NCI-H2171 treated with DMSO at 0.1 percent for 48 hours (cell line): ENCODE data around the gene SASH1.

ENCODE experiments used
- DNase-seq: peaks from one replicate; lab custom pipeline; 2025; lab: John Stamatoyannopoulos, UW

SASH1 gene

DNA sequence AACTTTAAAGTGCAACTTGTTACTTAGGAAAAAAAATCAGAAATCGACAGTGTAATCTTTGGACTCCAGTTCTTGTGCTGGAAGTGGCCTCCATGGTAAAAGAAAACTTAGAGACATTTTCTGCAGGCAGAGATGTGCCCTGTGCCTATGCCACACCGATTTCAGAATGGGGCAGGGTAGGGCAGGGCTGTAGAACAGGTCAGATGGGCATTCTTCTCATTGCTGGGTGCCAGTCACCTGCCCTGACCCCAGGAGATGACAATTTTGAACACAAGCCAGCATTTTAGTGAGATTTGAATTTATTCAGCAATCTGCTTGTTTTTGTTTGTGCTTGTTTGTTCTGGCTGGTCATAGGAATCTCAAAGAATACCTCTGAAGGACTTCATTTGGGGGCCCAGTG lies 63.3 kb downstream of the SASH1 start:
- no peak for DNase-seq

DNA sequence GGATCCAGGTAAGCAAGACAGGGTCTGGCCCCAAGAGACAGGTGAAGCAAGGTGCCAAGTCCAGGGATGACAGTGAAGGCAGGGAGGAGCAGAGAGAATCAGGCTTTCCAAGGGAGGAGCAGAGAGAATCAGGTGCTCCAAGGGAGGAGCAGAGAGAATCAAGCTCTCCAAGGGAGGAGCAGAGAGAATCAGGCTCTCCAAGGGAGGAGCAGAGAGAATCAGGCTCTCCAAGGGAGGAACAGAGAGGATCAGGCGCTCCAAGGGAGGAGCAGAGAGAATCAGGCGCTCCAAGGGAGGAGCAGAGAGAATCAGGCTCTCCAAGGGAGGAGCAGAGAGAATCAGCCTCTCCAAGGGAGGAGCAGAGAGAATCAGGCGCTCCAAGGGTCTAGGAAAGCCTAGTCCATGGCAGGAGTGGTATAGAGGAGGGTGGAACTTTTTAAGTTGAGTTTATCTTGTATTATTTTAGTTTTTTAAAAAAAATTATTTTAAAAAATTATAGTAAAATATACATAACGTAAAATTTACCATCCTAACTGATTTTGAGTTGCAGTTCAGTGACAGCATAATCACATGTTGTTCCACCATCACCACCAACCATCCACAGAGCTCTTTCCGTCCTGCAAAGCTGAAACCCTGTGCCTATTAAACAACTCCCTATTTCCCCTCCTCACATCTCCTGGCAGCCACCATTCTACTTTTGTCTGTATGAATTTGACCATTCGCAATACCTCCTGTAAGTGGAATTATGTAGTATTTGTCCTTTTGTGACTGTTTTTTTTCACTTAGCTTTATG lies 64.1 kb downstream of the SASH1 start:
- no peak for DNase-seq

DNA sequence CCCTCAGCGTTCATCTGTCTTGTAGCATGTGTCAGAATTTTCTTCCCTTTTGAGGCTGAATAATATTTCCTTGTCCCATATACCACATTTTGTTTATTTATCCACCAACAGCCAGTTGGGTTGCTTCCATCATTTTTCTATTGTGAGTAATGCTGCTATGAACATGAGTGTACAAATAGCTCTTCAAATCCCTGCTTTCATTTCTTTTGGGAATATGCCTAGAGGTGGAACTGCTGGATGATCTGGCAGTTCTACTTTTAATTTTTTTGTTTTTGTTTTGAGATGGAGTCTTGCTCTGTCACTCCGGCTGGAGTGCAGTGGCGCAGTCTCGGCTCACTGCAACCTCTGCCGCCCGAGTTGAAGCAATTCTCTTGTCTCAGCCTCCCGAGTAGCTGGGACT lies 64.7 kb downstream of the SASH1 start:
- DNase-seq, result no peak

DNA sequence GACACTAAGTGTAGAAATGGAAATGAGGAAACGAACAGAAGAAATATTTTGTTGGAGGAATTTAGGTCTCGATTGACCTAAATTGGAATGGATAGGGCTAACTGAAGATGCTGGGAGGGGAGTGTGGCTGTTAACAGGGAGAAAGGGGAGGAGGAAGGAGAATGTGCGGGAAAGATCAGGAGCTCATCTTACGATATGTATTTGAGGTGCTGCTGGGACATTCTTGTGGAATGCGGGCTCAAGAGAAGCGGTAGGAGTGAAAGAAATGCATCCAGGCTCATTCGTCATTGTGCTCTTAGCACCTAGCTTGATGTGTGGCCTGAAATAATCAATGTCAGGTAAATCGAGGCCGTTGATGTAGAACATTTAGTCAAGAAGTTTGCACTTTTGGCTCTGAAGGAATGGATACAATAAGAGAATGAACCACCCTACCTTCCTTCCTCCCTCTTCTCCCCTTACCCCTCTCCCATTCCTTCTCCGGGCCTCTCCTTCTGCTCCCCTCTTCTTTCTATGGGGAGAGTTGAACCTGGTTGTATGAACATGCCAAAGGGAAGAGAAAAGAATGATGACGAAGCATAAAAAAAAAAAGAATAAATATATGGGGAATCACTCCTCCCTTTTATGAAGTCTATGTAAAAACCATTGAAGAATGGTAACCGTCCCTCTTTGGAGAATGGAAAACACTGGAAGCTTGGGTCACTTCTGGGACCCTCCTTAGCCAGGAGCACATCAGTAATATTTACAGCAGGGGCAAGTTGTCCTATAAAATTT lies 70.9 kb downstream of the SASH1 start:
- no peak for DNase-seq

DNA sequence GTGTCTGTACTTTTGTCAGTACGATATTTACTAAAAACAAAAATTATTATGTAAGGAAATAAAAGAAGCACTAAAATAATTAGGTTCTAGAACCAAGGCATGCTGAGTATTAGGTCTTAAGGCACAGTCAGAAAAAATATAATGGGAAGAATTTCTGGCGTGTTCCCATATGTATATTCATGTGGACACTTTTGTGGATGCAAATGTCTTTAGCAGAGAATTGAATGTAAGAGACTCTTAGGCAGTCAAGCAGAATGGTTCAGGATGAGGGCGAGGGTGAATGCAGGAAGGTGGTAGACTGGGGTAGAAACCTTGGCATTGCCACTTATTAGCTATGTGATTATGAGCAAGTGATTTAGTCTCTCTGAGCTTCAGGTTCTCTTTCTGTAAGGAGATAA lies 71.5 kb downstream of the SASH1 start:
- no peak for DNase-seq

DNA sequence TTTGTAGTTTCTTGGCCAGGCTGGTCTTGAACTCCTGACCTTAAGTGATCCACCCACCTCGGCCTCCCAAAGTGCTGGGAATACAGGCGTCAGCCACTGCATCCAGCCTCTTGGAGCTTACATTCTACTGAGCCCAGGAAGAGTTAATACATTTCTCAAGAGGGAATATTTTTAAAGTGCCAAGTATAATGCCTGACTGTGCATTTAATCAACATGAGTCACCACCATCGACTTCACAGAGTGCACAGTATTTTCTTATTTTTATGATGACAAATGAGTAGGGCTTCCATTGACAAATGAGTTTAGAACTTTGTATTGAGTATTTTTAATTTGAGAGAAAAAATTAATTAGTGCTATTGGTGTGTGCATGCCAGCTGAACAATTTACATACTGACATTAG lies 72.2 kb downstream of the SASH1 start:
- DNase-seq, result no peak

DNA sequence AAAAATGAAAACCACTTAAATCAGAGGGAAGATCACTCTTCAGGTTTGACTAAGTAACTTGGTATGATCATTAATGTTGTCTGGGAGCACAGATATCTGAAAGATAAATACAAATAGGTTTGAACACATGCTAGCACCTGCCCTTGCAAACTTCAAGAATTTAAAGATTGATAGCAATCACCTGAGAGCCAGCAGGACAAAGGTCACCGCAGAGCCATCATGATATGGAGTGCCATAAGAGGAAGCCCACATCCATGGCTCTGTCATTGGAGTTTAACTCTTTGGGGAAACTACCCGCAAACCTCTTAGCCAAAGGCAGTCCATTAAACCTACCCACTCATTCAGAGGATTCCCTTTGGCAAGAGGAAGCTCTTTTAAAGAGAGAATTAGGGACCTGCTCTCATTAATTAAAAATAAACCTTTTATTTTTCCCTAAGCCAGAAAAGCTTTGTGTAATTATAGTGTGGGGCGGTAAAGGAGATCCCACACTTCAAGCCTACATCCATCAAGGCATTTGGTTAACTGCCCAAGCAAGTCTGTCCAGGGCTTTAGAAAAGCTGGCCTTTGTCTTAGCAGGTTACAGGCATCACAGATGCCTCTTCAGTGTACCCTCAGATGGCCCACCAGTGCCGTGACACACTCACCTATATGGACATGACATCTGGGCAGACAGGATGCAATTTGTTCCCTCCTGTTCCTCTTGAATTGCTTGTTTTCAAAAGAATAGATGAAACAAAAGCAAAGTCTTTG lies 73.0 kb downstream of the SASH1 start:
- DNase-seq, result no peak

DNA sequence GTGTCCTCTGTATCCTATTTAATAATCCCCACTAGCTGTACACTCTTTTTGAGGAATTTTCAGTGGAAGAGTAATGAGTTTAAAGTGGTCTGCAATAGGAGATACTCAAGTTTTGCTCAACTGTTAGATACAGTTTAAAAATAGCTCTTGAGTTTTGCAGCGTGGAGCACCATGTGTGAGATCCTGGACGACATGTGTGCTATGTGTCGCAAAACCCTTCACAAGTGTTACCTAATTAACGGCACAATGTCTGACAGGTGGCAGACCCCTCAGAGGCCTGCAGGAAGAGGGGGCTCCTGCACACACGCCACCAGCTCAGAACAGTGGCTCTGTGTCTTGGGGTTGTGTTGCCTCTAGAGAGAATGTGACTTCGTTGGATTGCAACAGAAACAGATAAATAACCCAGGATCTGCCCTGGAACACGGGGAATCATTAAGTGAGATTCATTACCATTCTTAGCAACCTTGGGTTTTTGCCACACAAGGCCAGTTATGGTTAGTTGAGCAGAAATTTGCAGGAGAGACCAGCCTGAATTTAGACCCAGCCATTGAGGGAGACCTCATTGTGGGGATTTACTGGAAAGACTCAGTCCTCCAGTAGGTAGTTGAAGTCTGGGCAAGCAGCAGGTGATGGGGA lies 73.8 kb downstream of the SASH1 start:
- peak; percentile 84 for DNase-seq

DNA sequence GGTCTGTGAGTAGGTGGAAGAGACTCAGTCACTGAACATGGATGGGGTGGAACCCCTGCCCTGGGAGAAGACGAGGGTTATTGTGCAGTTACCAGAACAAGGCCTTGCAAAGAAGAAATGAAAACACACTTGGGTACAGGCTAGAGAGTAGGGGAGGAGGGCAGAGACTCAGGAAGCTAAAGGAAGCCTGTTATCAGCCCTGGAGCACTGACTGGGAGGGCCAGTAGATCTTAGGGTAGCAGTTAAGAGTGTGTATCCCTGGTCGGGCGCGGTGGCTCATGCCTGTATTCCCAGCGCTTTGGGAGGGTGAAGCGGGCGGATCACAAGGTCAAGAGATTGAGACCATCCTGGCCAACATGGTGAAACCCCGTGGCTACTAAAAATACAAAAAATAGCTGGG lies 74.4 kb downstream of the SASH1 start:
- DNase-seq, result no peak

DNA sequence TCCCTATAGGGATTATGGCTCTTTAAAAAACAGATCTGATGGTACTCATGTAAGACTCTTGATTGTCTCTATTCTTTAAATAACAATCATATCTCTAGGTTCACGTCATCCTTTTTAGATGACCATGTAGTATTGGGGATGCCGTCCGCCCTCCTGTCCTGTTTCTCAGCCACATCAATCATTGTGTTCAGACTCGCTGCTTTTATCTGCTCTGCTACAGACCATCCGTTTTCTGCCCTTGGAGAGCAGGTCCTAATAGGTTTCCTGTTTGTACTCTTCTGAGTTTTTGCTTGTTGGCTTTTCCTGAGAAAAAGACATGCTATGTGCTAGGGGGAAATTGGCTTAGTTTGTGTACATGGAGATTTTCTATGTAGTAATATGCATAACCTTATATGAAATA lies 76.8 kb downstream of the SASH1 start:
- no peak for DNase-seq

DNA sequence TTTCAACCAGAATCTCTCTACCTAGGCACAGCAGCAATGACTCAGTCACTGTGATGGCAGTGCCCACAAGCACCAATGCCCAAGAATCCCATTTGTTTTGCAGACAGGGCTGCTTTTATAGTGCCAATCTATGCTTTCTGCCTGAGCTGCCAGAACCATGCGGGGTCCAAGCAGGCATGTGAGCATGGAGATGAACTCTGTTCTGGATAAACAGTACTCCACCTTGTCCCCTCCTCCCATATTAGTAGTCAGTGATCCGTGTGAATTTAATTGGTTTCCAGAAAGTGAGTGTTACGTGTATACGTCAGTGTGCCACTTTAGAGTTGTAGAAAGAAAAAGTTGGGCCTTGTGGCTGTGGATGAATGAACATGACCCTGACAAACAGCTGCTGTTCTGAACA lies 79.4 kb downstream of the SASH1 start:
- peak; percentile 87 for DNase-seq

DNA sequence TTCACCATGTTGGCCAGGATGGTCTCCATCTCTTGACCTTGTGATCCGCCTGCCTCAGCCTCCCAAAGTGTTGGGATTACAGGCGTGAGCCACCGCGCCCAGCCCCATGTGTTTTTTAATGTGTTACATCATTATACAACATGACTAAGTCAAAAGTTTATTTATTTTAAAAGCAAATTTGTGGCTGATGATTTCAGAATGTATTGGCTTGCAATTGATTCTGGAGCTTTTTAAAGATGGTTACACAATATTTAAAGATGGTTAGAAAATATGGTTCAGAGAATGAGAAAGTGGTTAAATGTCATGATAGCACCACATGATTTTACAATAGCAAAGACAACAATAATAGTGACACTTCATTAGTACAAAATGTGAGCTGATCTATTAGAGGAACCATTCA lies 80.5 kb downstream of the SASH1 start:
- no peak for DNase-seq

DNA sequence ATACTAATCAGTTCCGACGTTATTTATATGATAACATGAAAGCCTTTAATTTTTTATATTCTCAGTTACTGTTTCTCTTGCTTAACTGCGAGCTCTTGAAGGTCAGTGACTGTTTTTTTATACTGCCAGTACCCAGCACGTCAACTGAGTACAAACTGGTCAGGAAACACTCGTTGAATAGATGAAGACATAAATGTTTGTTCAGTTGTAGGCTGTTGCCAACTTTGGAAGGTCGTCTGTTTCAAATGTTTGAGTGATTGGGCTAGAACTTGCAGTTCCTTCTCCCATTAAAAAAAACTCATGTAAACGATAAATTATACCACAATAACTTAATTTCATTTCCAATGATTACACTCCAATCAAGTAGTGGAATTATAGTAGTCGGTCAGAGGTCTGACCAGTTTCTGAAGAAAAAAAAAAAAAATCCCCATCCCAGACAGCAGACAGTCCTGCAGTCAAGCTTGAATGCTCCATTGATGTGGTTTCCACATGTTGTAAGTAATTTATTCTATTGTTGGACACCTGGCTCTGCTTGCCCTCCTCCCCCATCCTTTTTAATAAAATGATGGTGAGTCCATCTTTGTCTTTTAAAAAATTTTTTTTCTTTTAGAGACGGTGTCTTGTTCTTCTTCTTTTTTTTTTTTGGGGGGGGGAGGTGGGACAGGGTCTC lies 81.1 kb downstream of the SASH1 start:
- peak; percentile 11 for DNase-seq

DNA sequence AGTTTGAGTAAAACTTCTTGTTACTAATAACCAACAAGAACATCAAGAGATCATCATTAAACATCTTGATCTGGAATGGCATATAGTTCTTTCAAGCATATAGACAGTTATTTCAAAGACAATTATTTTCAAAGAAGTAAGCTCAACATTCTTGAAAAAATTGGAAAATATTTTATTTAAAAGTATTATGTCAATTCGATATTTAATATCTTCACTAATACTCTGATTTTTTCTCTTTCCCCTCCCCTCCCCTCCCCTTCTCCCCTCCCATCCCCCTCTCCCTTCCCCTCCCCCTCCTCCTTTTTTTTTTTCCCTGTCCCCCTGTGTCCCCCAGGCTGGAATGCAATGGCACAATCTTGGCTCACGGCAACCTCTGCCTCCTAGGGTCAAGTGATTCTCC lies 82.8 kb downstream of the SASH1 start:
- DNase-seq, result no peak

DNA sequence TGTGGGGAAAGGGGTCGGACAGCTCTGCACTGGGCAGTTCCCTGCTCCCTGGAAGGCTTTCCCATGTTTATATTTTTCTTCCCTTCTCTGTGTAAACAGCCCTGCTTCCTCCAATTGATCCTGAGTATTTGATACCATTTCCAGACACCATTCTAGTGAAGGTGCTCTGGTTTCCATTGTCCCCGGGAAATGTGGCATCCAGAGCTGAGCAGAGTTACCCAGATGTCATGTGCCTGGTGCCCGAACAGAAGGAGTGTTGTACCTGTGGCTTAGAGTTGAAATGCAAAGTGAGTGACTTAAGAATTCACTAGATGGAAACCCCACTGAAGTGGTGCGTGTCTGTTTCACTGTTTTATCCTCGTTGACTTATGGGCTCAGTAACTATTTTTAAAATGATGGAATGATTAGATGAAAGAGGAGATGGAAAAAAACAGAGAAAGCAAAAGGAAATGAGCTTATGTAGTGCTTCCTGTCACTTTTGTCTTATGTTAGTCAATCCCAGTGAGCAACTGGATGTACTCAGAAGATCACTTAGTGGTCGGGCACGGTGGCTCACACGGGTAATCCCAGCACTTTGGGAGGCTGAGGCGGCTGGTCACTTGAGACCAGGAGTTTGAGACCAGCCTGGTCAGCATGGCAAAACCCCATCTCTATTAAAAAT lies 83.8 kb downstream of the SASH1 start:
- no peak for DNase-seq

DNA sequence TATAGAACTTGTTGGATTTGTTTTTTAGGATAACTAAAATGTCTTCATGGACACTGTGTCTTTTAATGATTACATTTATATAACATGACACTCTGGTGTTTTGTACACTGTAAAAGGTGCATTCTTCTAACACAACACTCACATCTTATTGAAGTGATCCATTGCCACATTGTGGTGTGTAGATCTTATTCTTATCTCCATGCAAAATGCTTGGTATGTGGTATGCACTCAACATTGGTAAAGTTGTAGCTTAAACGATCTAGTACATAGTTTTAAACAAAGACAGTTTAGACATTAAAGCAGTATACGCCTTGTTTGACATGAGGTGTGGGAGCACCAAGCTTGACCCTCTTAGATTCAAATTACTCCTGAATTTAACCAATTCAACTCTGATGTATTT lies 84.7 kb downstream of the SASH1 start:
- DNase-seq, result no peak

DNA sequence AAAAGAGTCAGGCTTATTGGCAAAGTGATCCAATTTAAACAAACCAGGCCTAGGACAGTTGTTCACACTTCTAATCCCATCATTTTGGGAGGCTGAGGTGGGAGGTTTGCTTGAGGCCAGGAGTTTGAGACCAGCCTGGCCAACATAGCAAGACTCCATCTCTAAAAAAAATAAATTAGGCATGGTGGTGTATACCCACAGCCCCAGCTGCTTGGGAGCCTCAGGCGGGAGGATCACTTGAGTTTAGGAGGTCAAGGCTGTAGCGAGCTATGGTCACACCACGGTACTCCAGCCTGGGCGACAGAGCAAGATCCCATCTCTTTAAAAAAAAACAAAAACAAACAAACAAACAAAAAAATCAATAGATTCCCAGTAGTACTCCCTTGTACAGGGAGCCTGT lies 86.8 kb downstream of the SASH1 start:
- no peak for DNase-seq

DNA sequence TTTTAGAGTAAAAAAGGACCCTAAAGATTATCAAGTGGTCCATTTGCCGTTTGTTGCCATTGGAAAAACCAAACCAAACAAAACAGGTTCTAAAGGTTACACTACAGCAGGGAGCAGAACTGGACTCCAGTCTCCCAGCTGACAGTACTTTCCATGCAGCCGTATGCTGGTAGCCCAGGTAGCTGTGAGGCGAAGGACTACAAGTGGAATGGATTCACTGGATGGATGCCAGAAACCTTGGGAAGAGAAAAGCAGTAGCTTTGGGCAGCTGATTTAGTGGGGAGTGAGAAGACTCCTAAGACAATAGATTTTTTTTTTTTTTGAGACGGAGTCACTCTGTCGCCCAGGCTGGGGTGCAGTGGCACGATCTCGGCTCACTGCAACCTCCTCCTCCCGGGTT lies 88.3 kb downstream of the SASH1 start:
- DNase-seq, result peak; percentile 24

DNA sequence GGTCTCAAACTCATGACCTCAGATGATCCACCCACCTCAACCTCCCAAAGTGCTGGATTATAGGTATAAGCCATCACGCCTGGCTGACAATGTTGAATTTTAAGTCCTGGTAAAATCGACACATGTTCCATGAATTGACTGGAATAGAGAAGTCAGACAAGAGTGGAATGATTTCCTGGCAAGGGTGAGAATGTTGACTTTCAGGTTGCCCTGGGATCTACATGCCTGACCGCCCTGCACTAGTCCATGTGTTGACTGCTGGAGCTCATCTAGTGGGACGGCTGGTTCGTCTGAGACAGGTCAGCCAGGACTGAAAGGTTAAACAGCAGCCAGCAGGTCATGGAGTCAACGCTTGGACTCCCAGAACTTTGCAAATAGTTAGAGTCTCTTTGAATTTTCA lies 88.8 kb downstream of the SASH1 start:
- peak; percentile 14 for DNase-seq

DNA sequence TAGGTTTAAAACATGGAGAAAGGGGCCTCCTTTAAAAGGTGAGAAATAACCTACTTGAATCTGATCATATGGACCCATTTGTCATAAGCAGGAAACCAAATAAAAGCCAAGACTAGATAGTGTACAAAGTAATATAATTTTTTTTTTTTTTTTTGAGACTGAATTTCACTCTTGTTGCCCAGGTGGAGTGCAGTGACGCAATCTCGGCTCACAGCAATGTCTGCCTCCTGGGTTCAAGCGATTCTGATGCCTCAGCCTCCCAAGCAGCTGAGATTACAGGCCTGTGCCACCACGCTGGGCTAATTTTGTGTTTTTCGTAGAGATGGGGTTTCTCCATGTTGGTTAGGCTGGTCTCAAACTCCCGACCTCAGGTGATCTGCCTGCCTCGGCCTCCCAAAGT lies 89.2 kb downstream of the SASH1 start:
- no peak for DNase-seq

DNA sequence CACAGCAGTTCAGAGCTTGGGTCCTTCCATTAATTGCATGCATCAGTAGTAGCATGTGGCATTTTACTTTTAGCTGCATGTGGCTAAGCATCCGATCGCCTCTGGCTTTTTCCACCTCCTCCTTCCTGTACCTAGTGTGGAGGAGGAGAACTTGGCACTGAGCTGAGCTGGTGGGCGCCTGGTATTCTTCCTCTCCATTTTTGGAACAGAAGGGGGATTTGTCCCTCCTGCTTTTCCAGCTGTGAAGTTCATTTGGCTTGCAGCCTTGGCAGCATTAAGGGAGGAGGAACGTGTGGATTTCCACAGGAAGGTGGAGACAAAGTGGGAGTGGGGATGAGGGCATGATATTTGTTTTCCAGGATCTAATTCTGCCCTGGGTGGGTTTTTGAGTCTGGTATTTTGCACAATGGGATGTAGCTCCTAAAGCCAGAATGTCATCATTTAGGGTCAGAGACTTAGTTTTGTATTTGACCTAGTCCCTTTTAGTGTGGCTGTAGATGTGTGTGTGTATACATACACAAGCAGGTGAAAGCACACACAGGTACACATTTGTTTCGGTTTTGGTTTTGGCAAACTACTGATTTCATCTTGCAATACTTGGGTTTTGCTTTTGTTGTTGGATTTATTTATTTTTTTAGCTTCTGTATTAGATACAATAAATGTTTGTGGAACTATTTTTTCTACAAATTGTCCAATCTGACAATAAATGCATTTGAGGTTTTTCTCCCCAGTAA lies 90.0 kb downstream of the SASH1 start:
- peak; percentile 39 for DNase-seq
